ENCODE data around the gene EMILIN3. TPM values are rescaled to one million over a fixed set of nuclear protein-coding genes. Genes with fewer than 3 reads are reported as not detected.

The EMILIN3 gene
- total RNA-seq, 1 donor from 2014 or later: 4.2 TPM

- Histone ChIP-seq H3K36me3 (no peaks in the 10 kb centered on the region), H3K27me3 (ENCODE audit: low read depth) (no peaks in the 10 kb centered on the region), H3K4me3 (no peak overlapping the region), H3K9me3 (replicated peaks) (no peaks in the 10 kb centered on the region), H3K27ac (replicated peaks) (no peak overlapping the region), H3K4me1 (peaks cover 21% of the 10 kb centered on the region)
- intact Hi-C loops (cut with micrococcal nuclease): no loop called here
- TF ChIP-seq CTCF (IDR thresholded peaks at IDR 0.05; ENCODE audit: borderline replicate concordance): no peak
- DNase-seq: no peak
Observed at GRCh38 chr20:41320976-41321375, 45.6 kb downstream of the EMILIN3 start.

GRCh38 chr20:41320441-41320840, 46.2 kb downstream of the EMILIN3 start:
- H3K36me3 ChIP-seq: no peaks in the 10 kb centered on the region
- intact Hi-C loops (cut with micrococcal nuclease): no loop called here
- no peak for TF ChIP-seq CTCF (IDR thresholded peaks at IDR 0.05; ENCODE audit: borderline replicate concordance)

GRCh38 chr20:41318271-41318649, 48.4 kb downstream of the EMILIN3 start:
- H3K27ac ChIP-seq (replicated peaks): peak overlapping the region; percentile 93
- peaks cover 48% of the 10 kb centered on the region for H3K4me1 ChIP-seq
- intact Hi-C loops (cut with micrococcal nuclease): no loop called here
- H3K36me3 ChIP-seq: no peaks in the 10 kb centered on the region
- H3K4me3 ChIP-seq: peak overlapping the region; percentile 84
- no peaks in the 10 kb centered on the region for H3K27me3 ChIP-seq (ENCODE audit: low read depth)
- no peak for DNase-seq
- no peak for TF ChIP-seq CTCF (IDR thresholded peaks at IDR 0.05; ENCODE audit: borderline replicate concordance)
- H3K9me3 ChIP-seq (replicated peaks): no peaks in the 10 kb centered on the region

More at GRCh38 chr20:41320441-41320840, 46.2 kb downstream of the EMILIN3 start:
- no peak overlapping the region for H3K27ac ChIP-seq (replicated peaks)
- no peak for DNase-seq
- no peaks in the 10 kb centered on the region for H3K27me3 ChIP-seq (ENCODE audit: low read depth)
- peaks cover 26% of the 10 kb centered on the region for H3K4me1 ChIP-seq
- H3K4me3 ChIP-seq: no peak overlapping the region
- H3K9me3 ChIP-seq (replicated peaks): no peaks in the 10 kb centered on the region

GRCh38 chr20:41317546-41318270, 48.9 kb downstream of the EMILIN3 start, which contains the start of gene ZHX3:
Gene ZHX3 (minus strand): TSS chr20:41317731. CDS start chr20:41204916, 112,815 bp downstream.
- peak within 1 kb of the TSS; percentile 93 for H3K27ac ChIP-seq (replicated peaks)
- H3K36me3 ChIP-seq: no peaks in the 10 kb centered on the region
- H3K9me3 ChIP-seq (replicated peaks): no peaks in the 10 kb centered on the region
- intact Hi-C loops (cut with micrococcal nuclease): no loop called here
- DNase-seq: peak; percentile 97
- no peak for TF ChIP-seq CTCF (IDR thresholded peaks at IDR 0.05; ENCODE audit: borderline replicate concordance)
- H3K4me3 ChIP-seq: peak within 1 kb of the TSS; percentile 84
- H3K27me3 ChIP-seq (ENCODE audit: low read depth): no peaks in the 10 kb centered on the region
- H3K4me1 ChIP-seq: peaks cover 53% of the 10 kb centered on the region

- Histone ChIP-seq H3K4me3 (peak overlapping the region; percentile 84), H3K27ac (replicated peaks) (peak overlapping the region; percentile 93), H3K27me3 (ENCODE audit: low read depth) (no peaks in the 10 kb centered on the region), H3K9me3 (replicated peaks) (no peaks in the 10 kb centered on the region), H3K4me1 (peaks cover 62% of the 10 kb centered on the region), H3K36me3 (no peaks in the 10 kb centered on the region)
- DNase-seq: peak; percentile 87
- no peak for TF ChIP-seq CTCF (IDR thresholded peaks at IDR 0.05; ENCODE audit: borderline replicate concordance)
- intact Hi-C loops (cut with micrococcal nuclease): no loop called here
Observed at GRCh38 chr20:41316602-41317545, 49.7 kb downstream of the EMILIN3 start.

Data from left ventricle myocardium inferior (tissue), 1 donor.